CD14-positive monocyte (primary cell): Measurements from ENCODE around the gene PROSER1. TPM values are rescaled to one million over a fixed set of nuclear protein-coding genes. Genes with fewer than 3 reads are reported as not detected.
"Not testable (repeated sequence)": the region's sequence is repeated elsewhere in the genome, so short reads cannot be mapped to it uniquely, and the experiment has no call there.

Experiments used
- DNase-seq, 3 donors: peaks; one replicate each; pipeline ENCODE4 v3.0.0-alpha.2; 2011 to 2022
- H2AFZ ChIP-seq: 2 replicates; pipeline ENCODE4 v1.6.0; 2012; ENCODE audit warnings: mild to moderate bottlenecking, low read depth, low read length, inconsistent platforms; ENCODE audit not compliant: insufficient read depth, poor library complexity, severe bottlenecking
- H3K27ac ChIP-seq, 2 donors: 1 replicate in 1 of 2; 2 replicates in 1 of 2; pipeline ENCODE4 v1.5.1; 2012 to 2013; ENCODE audit warnings: low read length in 2 of 2, control low read depth in 1 of 2, inconsistent platforms in 1 of 2, low read depth in 1 of 2, mild to moderate bottlenecking in 1 of 2
- H3K27me3 ChIP-seq, 2 donors: one replicate each; pipeline versions ENCODE4 v1.6.0 to v1.6.1; 2011 to 2013; ENCODE audit warnings: low read length in 2 of 2; ENCODE audit not compliant: control insufficient read depth in 2 of 2, insufficient read depth in 2 of 2
- H3K36me3 ChIP-seq, 2 donors: replicated peaks in 1 of 2; 1 replicate in 1 of 2; 2 replicates in 1 of 2; pipeline versions ENCODE4 v1.5.1 to v1.6.1; 2012 to 2013; ENCODE audit warnings: low read length in 2 of 2, control low read depth in 1 of 2, inconsistent platforms in 1 of 2, mild to moderate bottlenecking in 1 of 2; ENCODE audit not compliant: insufficient read depth in 2 of 2, control insufficient read depth in 1 of 2
- H3K4me1 ChIP-seq, 2 donors: 1 replicate in 1 of 2; 2 replicates in 1 of 2; pipeline versions ENCODE4 v1.5.1 to v1.6.1; 2012 to 2013; ENCODE audit warnings: low read length in 2 of 2, control low read depth in 1 of 2, inconsistent platforms in 1 of 2, mild to moderate bottlenecking in 1 of 2, moderate library complexity in 1 of 2; ENCODE audit not compliant: insufficient read depth in 2 of 2, control insufficient read depth in 1 of 2
- H3K4me2 ChIP-seq: replicated peaks from 2 replicates; pipeline ENCODE3; 2012; ENCODE audit warnings: low read length, moderate library complexity, mild to moderate bottlenecking; ENCODE audit not compliant: poor library complexity, severe bottlenecking; ENCODE audit errors: extremely low read depth
- H3K4me3 ChIP-seq, 3 experiments: fragments of 200-600 bp in 1 of 3; sonication (generic) in 1 of 3; replicated peaks in 1 of 3; 1 replicate in 2 of 3; 2 replicates in 1 of 3; pipeline ENCODE4 v1.5.1; 2011 to 2013; ENCODE audit warnings: low read length in 3 of 3, mild to moderate bottlenecking in 3 of 3, control low read depth in 2 of 3, low read depth in 2 of 3, inconsistent platforms in 1 of 3, moderate library complexity in 1 of 3
- H3K79me2 ChIP-seq: 2 replicates; pipeline ENCODE4 v1.6.0; 2012; ENCODE audit warnings: mild to moderate bottlenecking, control low read depth, inconsistent platforms, low read length, moderate library complexity; ENCODE audit not compliant: insufficient read depth
- H3K9ac ChIP-seq: 2 replicates; pipeline ENCODE4 v1.6.0; 2017; ENCODE audit warnings: low read length, mild to moderate bottlenecking; ENCODE audit not compliant: insufficient read depth, poor library complexity, severe bottlenecking
- H3K9me3 ChIP-seq, 2 donors: replicated peaks in 1 of 2; 1 replicate in 1 of 2; 2 replicates in 1 of 2; pipeline versions ENCODE4 v1.5.1 to v1.6.1; 2012 to 2013; ENCODE audit warnings: low read length in 2 of 2, control low read depth in 1 of 2; ENCODE audit not compliant: control insufficient read depth in 1 of 2, insufficient read depth in 1 of 2
- H4K20me1 ChIP-seq: 2 replicates; pipeline ENCODE4 v1.6.0; 2012; ENCODE audit warnings: mild to moderate bottlenecking, low read length, control low read depth, moderate library complexity; ENCODE audit not compliant: insufficient read depth
- H3K27ac Mint-ChIP-seq, 7 donors: one replicate each; pipeline ENCODE4 v1.8.0; 2020; ENCODE audit warnings: mild to moderate bottlenecking in 7 of 7, mixed read lengths in 7 of 7, moderate library complexity in 6 of 7, inconsistent platforms in 2 of 7
- H3K27me3 Mint-ChIP-seq, 3 donors: one replicate each; pipeline ENCODE4 v1.8.0; 2021 to 2022; ENCODE audit warnings: low read depth in 3 of 3, mild to moderate bottlenecking in 3 of 3, mixed read lengths in 3 of 3, moderate library complexity in 3 of 3, inconsistent platforms in 1 of 3
- H3K36me3 Mint-ChIP-seq, 2 donors: one replicate each; pipeline ENCODE4 v1.8.0; 2020; ENCODE audit warnings: mixed read lengths in 2 of 2, inconsistent platforms in 1 of 2, mild to moderate bottlenecking in 1 of 2
- H3K4me1 Mint-ChIP-seq: one replicate; pipeline ENCODE4 v1.8.0; 2020; ENCODE audit warnings: mild to moderate bottlenecking, mixed read lengths
- H3K4me3 Mint-ChIP-seq, 2 donors: one replicate each; pipeline ENCODE4 v1.8.0; 2020; ENCODE audit warnings: mild to moderate bottlenecking in 2 of 2, mixed read lengths in 2 of 2, moderate library complexity in 1 of 2
- H3K9me3 Mint-ChIP-seq, 7 donors: one replicate each; pipeline ENCODE4 v1.8.0; 2020 to 2022; ENCODE audit warnings: mixed read lengths in 7 of 7, mild to moderate bottlenecking in 6 of 7, moderate library complexity in 6 of 7, inconsistent platforms in 2 of 7
- WGBS: methylation state at CpG from one replicate; pipeline ENCODE4 v1.1.5; 2013; ENCODE audit warnings: missing lambda C conversion rate; ENCODE audit not compliant: insufficient coverage; 5-methylcytosine and 5-hydroxymethylcytosine counted together
- intact Hi-C, 2 donors: fragments of 100-400 bp; cut with micrococcal nuclease; formaldehyde crosslinking; loops; one replicate each; pipeline versions ENCODE4 v1.15.0 to v1.15.1; 2023
- polyA plus RNA-seq, 3 donors: library from polyadenylated mRNA; depleted of rRNA in 1 of 3; unstranded in 2 of 3; stranded (reverse) in 1 of 3; fragments of 300-500 nt in 2 of 3; fragments of >200 nt in 1 of 3; fragmentation: Illumina TruSeq in 2 of 3; gene quantifications; 1 replicate in 2 of 3; 2 replicates in 1 of 3; pipeline ENCODE4 v1.2.3, GENCODE V29; 2012 to 2021
- TF ChIP-seq, protein P1 (sequence below): fragments of 200-600 bp; IDR thresholded peaks from one replicate; pipeline ENCODE4 v1.8.0; 2022; ENCODE audit warnings: antibody characterized with exemption, mild to moderate bottlenecking

PROSER1 gene
- polyA plus RNA-seq, 3 donors: 4.6 to 28.5 (median 9.1) TPM

DNA sequence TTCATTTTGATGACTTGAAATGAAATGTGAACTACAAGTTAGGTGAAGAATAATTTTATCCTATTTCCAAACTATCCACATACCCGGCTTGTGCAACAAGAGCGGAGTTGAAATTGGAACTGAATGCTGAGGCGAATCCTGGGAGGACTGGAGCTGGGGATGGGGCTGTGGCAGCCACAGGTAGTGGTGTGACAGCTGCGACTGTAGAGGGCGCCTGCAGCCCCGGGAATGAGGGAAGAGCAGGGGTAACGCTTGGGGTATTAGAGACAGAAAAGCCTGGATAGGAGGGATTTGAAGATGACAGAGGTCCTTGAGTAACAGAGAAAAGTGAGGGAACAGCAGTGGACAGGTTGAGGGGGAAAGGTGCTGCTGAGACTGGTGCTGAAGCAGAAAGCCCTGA, 25.3 kb downstream of the PROSER1 start:
- intact Hi-C loops: no loop called here
- Histone ChIP-seq H3K27ac (no peak overlapping the region), H4K20me1 (no peaks in the 10 kb centered on the region), H3K4me2 (no peak overlapping the region), H3K27me3 (no peaks in the 10 kb centered on the region), H3K36me3 (peaks cover 82 to 97% of the 10 kb centered on the region in 2 donors), H3K79me2 (no peaks in the 10 kb centered on the region), H3K9me3 (no peaks in the 10 kb centered on the region), H3K4me1 (no peaks in the 10 kb centered on the region), H2AFZ (no peak overlapping the region), H3K4me3 (no peak overlapping the region), H3K9ac (no peak overlapping the region)
- Mint-ChIP-seq H3K36me3 (peaks cover 72 to 79% of the 10 kb centered on the region in 2 donors), H3K4me1 (no peaks in the 10 kb centered on the region), H3K9me3 (peaks cover 0 to 2% (median 0%) of the 10 kb centered on the region in 7 donors), H3K27me3 (no peaks in the 10 kb centered on the region), H3K27ac (no peak overlapping the region), H3K4me3 (no peak overlapping the region)
- WGBS: 95% methylated on average over 7 of the region's 7 CpGs
- TF ChIP-seq, protein P1, sequence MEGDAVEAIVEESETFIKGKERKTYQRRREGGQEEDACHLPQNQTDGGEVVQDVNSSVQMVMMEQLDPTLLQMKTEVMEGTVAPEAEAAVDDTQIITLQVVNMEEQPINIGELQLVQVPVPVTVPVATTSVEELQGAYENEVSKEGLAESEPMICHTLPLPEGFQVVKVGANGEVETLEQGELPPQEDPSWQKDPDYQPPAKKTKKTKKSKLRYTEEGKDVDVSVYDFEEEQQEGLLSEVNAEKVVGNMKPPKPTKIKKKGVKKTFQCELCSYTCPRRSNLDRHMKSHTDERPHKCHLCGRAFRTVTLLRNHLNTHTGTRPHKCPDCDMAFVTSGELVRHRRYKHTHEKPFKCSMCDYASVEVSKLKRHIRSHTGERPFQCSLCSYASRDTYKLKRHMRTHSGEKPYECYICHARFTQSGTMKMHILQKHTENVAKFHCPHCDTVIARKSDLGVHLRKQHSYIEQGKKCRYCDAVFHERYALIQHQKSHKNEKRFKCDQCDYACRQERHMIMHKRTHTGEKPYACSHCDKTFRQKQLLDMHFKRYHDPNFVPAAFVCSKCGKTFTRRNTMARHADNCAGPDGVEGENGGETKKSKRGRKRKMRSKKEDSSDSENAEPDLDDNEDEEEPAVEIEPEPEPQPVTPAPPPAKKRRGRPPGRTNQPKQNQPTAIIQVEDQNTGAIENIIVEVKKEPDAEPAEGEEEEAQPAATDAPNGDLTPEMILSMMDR: no peak
- no peak for DNase-seq

DNA sequence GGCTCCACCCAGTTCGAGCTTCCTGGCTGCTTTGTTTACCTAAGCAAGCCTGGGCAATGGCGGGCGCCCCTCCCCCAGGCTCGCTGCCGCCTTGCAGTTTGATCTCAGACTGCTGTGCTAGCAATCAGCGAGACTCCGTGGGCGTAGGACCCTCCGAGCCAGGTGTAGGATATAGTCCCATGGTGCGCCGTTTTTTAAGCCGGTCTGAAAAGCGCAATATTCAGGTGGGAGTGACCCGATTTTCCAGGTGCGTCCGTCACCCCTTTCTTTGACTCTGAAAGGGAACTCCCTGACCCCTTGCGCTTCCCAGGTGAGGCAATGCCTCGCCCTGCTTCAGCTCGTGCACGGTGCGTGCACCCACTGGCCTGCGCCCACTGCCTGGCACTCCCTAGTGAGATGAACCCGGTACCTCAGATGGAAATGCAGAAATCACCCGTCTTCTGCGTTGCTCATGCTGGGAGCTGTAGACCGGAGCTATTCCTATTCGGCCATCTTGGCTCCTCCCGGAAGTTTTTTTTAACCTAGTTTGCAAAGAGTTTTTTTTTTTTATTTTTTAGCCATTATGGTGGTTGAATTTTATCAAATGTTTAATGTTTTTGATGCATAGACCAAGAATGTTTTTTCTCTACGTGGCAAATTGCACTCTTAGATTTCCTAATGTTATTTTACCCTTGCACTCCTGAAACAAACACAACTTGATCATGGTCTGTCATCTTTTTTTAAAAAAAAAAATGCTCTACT, 31.3 kb downstream of the PROSER1 start:
- 98% methylated on average over 9 of the region's 29 CpGs for WGBS

More for the DNA sequence above, 31.3 kb downstream of the PROSER1 start:
- H4K20me1 ChIP-seq, DNase-seq, H3K27me3 Mint-ChIP-seq, H3K27ac Mint-ChIP-seq, H3K9ac ChIP-seq, H3K4me1 ChIP-seq, H2AFZ ChIP-seq, H3K4me3 Mint-ChIP-seq, H3K4me1 Mint-ChIP-seq, H3K4me3 ChIP-seq, H3K79me2 ChIP-seq, H3K27ac ChIP-seq, intact Hi-C loops, H3K9me3 Mint-ChIP-seq, H3K9me3 ChIP-seq, H3K4me2 ChIP-seq, H3K27me3 ChIP-seq: not testable (repeated sequence)
- H3K36me3 ChIP-seq: peaks cover 22 to 38% of the 10 kb centered on the region in 2 donors
- H3K36me3 Mint-ChIP-seq: peaks cover 24 to 36% of the 10 kb centered on the region in 2 donors
